ENCODE measurements around the gene DNAJB6. TPM values are rescaled to one million over a fixed set of nuclear protein-coding genes. Genes with fewer than 3 reads are reported as not detected.

DNAJB6 gene
- total and polyA plus RNA-seq, 2 experiments from 2014 or later = 92.2 to 110 TPM

DNA sequence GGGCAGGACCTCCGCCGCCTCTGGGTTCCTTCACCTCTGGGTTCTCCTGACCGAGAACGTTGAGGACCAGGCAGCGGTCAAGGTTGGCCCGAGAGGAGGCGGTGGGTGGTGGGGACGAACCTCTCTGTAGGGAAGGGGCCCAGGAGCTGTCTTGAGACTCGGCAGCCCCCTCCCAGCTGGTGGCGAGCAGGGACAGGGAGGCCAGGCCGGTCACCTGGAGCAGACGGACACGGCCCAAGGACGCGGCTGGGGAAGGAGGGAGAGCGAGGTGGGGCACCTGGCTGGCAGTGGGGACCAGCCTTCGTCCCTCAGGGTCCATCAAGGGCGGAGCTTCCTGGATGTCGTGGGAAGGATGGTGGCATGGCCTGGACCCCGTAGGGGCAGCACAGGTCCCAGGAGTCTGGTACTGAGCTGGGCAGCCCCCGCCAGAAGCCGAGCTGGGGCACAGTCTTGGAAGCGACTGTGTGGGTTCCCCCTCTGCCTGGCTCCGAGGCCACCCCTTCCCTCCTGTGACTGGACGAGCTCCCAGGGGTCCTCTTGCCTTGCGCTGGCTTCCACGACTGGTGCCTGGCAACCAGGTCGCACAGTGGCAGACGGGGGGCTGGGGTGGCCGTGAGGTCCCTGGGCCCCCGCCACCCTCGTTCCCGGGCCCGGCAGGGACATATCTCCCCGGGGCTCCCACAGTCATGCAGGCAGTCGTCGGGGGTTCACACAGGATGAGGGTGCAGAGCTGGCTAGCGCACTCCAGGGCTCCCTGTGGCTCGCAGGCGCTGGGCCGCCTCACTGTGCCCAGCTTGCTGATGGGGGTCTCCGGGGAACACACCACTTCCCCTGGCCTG lies 89.9 kb downstream of the DNAJB6 start:
- no peak overlapping the region for H2AFZ ChIP-seq
- H4K20me1 ChIP-seq (ENCODE audit: insufficient read depth, poor library complexity, severe bottlenecking) = no peaks in the 10 kb centered on the region
- no peaks in the 10 kb centered on the region for H3K4me1 ChIP-seq (ENCODE audit: insufficient read depth)
- no peak overlapping the region for H3K4me2 ChIP-seq
- no peak for DNase-seq (ENCODE audit: low spot score)
- H3K36me3 ChIP-seq (replicated peaks; ENCODE audit: insufficient read depth, low read depth) = no peaks in the 10 kb centered on the region
- TF ChIP-seq EZH2 (IDR thresholded peaks at IDR 0.05; ENCODE audit: borderline replicate concordance) = no peak
- TF ChIP-seq EZH2phosphoT487 (IDR thresholded peaks at IDR 0.05; ENCODE audit: low read depth, severe bottlenecking, unreplicated experiment) = no peak
- TF ChIP-seq, protein P1, sequence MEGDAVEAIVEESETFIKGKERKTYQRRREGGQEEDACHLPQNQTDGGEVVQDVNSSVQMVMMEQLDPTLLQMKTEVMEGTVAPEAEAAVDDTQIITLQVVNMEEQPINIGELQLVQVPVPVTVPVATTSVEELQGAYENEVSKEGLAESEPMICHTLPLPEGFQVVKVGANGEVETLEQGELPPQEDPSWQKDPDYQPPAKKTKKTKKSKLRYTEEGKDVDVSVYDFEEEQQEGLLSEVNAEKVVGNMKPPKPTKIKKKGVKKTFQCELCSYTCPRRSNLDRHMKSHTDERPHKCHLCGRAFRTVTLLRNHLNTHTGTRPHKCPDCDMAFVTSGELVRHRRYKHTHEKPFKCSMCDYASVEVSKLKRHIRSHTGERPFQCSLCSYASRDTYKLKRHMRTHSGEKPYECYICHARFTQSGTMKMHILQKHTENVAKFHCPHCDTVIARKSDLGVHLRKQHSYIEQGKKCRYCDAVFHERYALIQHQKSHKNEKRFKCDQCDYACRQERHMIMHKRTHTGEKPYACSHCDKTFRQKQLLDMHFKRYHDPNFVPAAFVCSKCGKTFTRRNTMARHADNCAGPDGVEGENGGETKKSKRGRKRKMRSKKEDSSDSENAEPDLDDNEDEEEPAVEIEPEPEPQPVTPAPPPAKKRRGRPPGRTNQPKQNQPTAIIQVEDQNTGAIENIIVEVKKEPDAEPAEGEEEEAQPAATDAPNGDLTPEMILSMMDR (IDR thresholded peaks at IDR 0.05; ENCODE audit: poor library complexity) = no peak
- no peak overlapping the region for H3K4me3 ChIP-seq
- H3K9me2 ChIP-seq (replicated peaks; ENCODE audit: insufficient read depth) = no peaks in the 10 kb centered on the region
- no peaks in the 10 kb centered on the region for H3K9me3 ChIP-seq (ENCODE audit: low read depth)
- H3K79me2 ChIP-seq = no peaks in the 10 kb centered on the region
- no peaks in the 10 kb centered on the region for H3K27me3 ChIP-seq
- no peak overlapping the region for H3K27ac ChIP-seq
- WGBS (ENCODE audit: low lambda C conversion rate, missing lambda C conversion rate) = 89% methylated on average over 40 of the region's 42 CpGs

DNA sequence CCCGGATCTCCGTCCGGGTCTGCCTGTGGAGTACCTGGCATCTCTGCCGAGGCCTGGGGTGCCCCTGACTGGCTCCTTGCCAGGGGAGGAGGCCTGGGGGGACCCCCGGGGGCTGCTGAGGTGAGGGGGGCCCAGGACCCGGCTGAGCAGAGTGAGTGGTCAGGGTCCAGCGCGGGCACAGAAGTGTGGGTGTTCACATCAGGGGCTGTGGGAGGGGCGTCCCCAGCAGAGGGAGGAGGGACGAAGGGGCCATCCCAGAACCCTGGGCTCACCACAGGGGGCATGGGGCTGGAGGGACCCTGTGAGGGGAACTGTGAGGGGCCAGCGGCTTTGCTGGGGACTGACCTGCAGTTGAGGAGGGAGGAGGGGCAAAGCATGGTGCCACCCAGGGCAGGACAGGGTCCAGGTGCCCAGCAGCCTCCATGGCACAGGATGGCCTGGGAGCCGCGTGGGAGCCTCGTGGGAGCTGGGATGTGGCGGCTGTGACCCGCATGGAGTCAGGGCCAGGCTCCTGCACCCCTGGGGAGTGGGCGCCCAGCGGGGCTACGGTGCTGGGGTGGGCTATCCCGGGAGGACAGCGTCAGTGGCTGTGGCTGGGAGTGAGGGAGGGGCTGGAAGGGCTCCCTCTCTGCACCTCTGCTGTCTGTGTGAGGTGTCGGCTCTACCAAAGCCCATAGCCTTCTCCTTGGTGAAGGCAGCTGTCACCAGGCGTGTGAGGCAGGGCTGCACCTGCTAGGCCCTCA lies 91.2 kb downstream of the DNAJB6 start:
- H3K4me1 ChIP-seq (ENCODE audit: insufficient read depth) = no peaks in the 10 kb centered on the region
- H3K9me2 ChIP-seq (replicated peaks; ENCODE audit: insufficient read depth) = no peaks in the 10 kb centered on the region
- H3K27ac ChIP-seq = no peak overlapping the region
- H2AFZ ChIP-seq = no peak overlapping the region
- H3K36me3 ChIP-seq (replicated peaks; ENCODE audit: insufficient read depth, low read depth) = no peaks in the 10 kb centered on the region
- TF ChIP-seq, protein P1 (IDR thresholded peaks at IDR 0.05; ENCODE audit: poor library complexity) = no peak
- H3K4me2 ChIP-seq = no peak overlapping the region
- no peaks in the 10 kb centered on the region for H3K9me3 ChIP-seq (ENCODE audit: low read depth)
- WGBS (ENCODE audit: low lambda C conversion rate, missing lambda C conversion rate) = 94% methylated on average over 19 of the region's 23 CpGs
- no peak overlapping the region for H3K4me3 ChIP-seq
- no peaks in the 10 kb centered on the region for H3K79me2 ChIP-seq
- H4K20me1 ChIP-seq (ENCODE audit: insufficient read depth, poor library complexity, severe bottlenecking) = no peaks in the 10 kb centered on the region
- no peak for DNase-seq (ENCODE audit: low spot score)
- no peaks in the 10 kb centered on the region for H3K27me3 ChIP-seq

DNA sequence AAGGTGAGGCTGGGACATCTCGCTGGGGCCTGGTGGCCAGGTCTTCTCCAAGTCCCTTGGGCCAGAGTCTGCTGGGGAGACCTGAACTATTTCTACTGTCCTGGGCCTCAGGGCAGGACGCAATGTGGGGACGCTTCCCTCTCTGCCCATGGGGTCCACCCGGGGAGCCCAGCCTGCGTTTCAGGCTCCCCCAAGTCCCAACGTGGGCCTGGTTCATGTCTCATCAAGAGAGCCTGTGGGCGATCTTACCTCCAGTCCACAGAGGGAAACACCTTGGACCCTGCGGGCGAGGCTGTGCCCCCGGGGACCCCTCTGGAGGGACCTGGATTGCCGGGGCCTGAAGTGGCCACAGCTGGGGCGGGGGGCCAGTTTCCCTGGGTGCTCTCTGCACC lies 91.7 kb downstream of the DNAJB6 start:
- no peaks in the 10 kb centered on the region for H3K9me2 ChIP-seq (replicated peaks; ENCODE audit: insufficient read depth)
- H3K36me3 ChIP-seq (replicated peaks; ENCODE audit: insufficient read depth, low read depth) = no peaks in the 10 kb centered on the region
- no peaks in the 10 kb centered on the region for H3K9me3 ChIP-seq (ENCODE audit: low read depth)
- H4K20me1 ChIP-seq (ENCODE audit: insufficient read depth, poor library complexity, severe bottlenecking) = no peaks in the 10 kb centered on the region
- WGBS (ENCODE audit: low lambda C conversion rate, missing lambda C conversion rate) = 91% methylated on average over 12 of the region's 12 CpGs
- no peaks in the 10 kb centered on the region for H3K4me1 ChIP-seq (ENCODE audit: insufficient read depth)
- no peak for TF ChIP-seq EZH2 (IDR thresholded peaks at IDR 0.05; ENCODE audit: borderline replicate concordance)
- no peaks in the 10 kb centered on the region for H3K27me3 ChIP-seq
- no peak overlapping the region for H3K4me2 ChIP-seq
- H2AFZ ChIP-seq = no peak overlapping the region
- no peak overlapping the region for H3K27ac ChIP-seq
- H3K79me2 ChIP-seq = no peaks in the 10 kb centered on the region
- DNase-seq (ENCODE audit: low spot score) = no peak
- H3K4me3 ChIP-seq = no peak overlapping the region

DNA sequence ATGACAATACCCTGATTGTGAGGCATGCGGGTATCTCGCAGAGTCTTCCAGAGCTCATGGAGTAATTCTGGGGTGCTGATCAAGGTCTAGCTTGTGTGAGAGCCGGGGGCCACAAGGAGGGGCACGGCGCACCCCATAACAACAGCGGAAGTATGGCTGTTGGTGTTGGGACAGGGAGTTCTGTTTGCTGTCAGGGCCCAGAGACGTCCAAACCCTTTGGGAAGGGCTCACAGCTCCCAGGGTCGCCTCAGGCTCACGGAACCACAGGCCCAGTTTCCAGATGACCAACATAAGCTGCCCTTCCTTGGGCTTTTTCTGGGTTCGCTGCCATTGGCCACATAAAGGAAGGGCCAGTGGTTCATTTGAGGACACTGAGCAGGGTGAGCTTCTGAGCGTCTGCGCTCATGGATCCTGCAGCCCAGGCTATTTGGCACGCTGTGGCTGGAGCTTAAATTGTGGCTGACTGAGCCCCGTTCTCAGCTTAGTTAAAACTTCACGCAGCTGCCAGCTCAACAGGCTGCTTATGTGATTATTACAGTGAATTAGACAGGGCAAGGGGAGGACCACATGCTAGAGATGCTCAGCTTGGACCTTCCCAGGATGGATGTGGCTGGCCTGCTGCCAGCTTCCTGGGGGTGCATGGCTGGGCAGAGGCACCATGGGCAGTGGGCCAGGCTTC lies 92.3 kb downstream of the DNAJB6 start:
- DNase-seq (ENCODE audit: low spot score) = no peak
- H4K20me1 ChIP-seq (ENCODE audit: insufficient read depth, poor library complexity, severe bottlenecking) = no peaks in the 10 kb centered on the region
- H2AFZ ChIP-seq = no peak overlapping the region
- no peak overlapping the region for H3K4me2 ChIP-seq
- no peak for TF ChIP-seq EZH2 (IDR thresholded peaks at IDR 0.05; ENCODE audit: borderline replicate concordance)
- no peak for TF ChIP-seq EZH2phosphoT487 (IDR thresholded peaks at IDR 0.05; ENCODE audit: low read depth, severe bottlenecking, unreplicated experiment)
- TF ChIP-seq, protein P1 (IDR thresholded peaks at IDR 0.05; ENCODE audit: poor library complexity) = no peak
- H3K9me2 ChIP-seq (replicated peaks; ENCODE audit: insufficient read depth) = no peaks in the 10 kb centered on the region
- no peak overlapping the region for H3K4me3 ChIP-seq
- H3K27me3 ChIP-seq = no peaks in the 10 kb centered on the region
- 92% methylated on average over 15 of the region's 15 CpGs for WGBS (ENCODE audit: low lambda C conversion rate, missing lambda C conversion rate)
- H3K36me3 ChIP-seq (replicated peaks; ENCODE audit: insufficient read depth, low read depth) = no peaks in the 10 kb centered on the region
- no peak overlapping the region for H3K27ac ChIP-seq
- no peaks in the 10 kb centered on the region for H3K9me3 ChIP-seq (ENCODE audit: low read depth)
- H3K4me1 ChIP-seq (ENCODE audit: insufficient read depth) = no peaks in the 10 kb centered on the region
- H3K79me2 ChIP-seq = no peaks in the 10 kb centered on the region

Measured in hepatocyte (in vitro differentiated cells).